ENCODE results near the gene RARA. TPM values are rescaled to one million over a fixed set of nuclear protein-coding genes. Genes with fewer than 3 reads are reported as not detected.
"Not testable (repeated sequence)": the region's sequence is repeated elsewhere in the genome, so short reads cannot be mapped to it uniquely, and the experiment has no call there.

Gene RARA
- total RNA-seq, 4 donors from 2014 or later = 26.2 to 53.5 (median 52.2) TPM

DNA sequence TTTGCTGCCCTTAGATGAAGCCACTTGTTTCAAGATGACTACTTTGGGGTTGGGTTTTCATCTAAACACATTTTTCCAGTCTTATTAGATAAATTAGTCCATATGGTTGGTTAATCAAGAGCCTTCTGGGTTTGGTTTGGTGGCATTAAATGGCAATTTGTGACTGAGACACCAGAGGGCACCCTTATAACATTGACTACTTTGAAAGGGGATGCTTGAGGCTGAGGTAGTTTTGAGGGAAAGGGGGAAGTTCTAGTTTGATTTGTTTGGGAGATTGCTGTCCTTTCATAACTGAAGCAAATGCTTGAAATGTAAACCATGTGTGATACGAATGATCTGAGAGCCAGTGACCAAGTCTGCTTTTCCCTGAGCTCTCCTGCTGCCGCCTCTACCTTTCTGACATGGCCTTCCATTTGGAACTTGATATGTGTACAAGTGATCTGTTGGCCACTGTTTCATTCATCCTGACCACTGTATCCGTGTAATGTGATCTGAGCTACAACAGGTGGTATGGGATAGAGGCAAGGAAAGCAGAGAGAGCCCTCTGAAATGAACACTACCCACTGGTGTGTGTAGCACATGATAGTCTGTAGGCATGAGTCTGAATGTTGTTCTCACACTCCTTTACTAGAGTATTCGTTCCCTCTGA is 5.8 kb upstream of the RARA start:
- TF ChIP-seq POLR2A (IDR thresholded peaks at IDR 0.05; ENCODE audit: low read depth) (no peak), EP300 (IDR thresholded peaks at IDR 0.05) (no peak)
- TF ChIP-seq, protein P1, sequence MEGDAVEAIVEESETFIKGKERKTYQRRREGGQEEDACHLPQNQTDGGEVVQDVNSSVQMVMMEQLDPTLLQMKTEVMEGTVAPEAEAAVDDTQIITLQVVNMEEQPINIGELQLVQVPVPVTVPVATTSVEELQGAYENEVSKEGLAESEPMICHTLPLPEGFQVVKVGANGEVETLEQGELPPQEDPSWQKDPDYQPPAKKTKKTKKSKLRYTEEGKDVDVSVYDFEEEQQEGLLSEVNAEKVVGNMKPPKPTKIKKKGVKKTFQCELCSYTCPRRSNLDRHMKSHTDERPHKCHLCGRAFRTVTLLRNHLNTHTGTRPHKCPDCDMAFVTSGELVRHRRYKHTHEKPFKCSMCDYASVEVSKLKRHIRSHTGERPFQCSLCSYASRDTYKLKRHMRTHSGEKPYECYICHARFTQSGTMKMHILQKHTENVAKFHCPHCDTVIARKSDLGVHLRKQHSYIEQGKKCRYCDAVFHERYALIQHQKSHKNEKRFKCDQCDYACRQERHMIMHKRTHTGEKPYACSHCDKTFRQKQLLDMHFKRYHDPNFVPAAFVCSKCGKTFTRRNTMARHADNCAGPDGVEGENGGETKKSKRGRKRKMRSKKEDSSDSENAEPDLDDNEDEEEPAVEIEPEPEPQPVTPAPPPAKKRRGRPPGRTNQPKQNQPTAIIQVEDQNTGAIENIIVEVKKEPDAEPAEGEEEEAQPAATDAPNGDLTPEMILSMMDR (IDR thresholded peaks at IDR 0.05) = peak; percentile 76 to 93 (median 77)
- Histone ChIP-seq H3K4me1 (peaks cover 51 to 68% (median 58%) of the 10 kb centered on the region in 4 donors), H3K27ac (replicated peaks in 1 of 4) (peak overlapping the region; percentile 1 to 48 (median 42)), H3K36me3 (no peaks in the 10 kb centered on the region), H3K9me3 (no peaks in the 10 kb centered on the region), H3K27me3 (no peaks in the 10 kb centered on the region), H3K4me3 (no peak overlapping the region)
- 32% methylated on average over 4 of the region's 4 CpGs for WGBS
- no peak for DNase-seq (ENCODE audit: extremely low spot score)
- intact Hi-C loops (cut with DNase I) = loop anchor here (1.0 to 10.0 kb wide), 3 partner anchors 52 to 234 kb away; partner anchors contain the start of gene TOP2A

DNA sequence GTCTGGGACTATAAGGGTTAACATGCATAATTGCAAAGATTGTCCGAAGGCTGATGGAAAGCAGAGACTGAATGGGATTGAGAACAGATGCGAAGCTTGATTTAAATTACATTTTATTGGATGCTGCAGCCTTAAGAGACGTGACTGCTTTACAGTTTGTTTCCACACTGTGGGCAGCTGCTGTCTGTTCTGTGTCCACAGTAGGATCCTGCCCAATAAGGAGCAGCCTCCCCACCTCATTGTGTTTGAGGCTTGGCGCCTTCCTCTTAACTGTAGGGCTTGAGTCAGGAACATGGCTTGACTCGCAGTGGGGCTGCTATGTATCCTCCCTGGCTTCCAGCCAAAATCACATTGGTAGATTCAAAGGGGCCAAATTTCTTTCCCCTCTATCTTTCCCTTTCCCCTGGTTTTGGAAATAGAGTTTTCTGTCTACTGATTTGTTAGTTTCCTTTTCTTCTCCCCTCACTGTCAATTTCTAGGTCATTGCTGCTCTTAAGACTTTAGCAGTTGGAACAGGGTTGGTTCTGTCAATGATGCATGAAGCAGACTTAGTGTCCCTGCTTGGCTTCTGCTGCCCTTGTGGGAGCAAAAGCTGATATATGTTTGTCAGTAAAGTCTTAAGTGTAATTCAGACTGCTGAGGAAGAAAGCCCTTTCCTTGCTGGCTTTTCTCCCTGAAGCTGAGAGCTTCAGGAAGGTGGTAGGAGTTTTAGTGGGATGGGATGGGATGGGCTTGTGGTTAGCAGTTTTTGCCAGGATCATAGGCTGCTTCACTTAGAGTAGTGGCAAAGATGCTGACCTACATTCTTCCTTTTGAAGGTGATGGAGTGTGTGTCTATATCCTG is 5.0 kb upstream of the RARA start:
- DNase-seq (ENCODE audit: extremely low spot score) = no peak
- no peaks in the 10 kb centered on the region for H3K27me3 ChIP-seq
- H3K36me3 ChIP-seq = no peaks in the 10 kb centered on the region
- intact Hi-C loops (cut with DNase I) = loop anchor here (1.0 to 10.0 kb wide), 3 partner anchors 51 to 233 kb away; partner anchors contain the start of gene TOP2A
- peaks cover 52 to 68% (median 59%) of the 10 kb centered on the region in 4 donors for H3K4me1 ChIP-seq
- no peaks in the 10 kb centered on the region for H3K9me3 ChIP-seq
- H3K27ac ChIP-seq (replicated peaks in 1 of 4) = peak overlapping the region; percentile 1 to 49 (median 42)
- WGBS = 20% methylated on average over 5 of the region's 5 CpGs
- TF ChIP-seq, protein P1 (IDR thresholded peaks at IDR 0.05) = no peak
- TF ChIP-seq EP300 (IDR thresholded peaks at IDR 0.05) (no peak), POLR2A (IDR thresholded peaks at IDR 0.05; ENCODE audit: low read depth) (no peak), POLR2AphosphoS5 (IDR thresholded peaks at IDR 0.05) (peak in 1 of 2 donors; percentile 25)
- H3K4me3 ChIP-seq = no peak overlapping the region

DNA sequence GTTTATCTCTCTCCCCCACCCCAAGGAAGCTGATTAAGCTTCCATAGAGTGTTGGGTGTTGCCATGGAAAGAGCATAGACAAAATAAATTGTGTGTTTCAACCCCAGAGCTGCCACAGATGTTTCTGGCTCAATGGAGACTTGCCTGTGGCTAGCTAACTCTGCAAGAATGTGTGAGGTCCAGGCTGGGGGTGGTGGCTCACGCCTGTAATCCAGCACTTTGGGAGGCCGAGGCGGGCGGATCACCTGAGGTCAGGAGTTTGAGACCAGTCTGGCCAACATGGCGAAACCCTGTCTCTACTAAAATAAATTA is 4.5 kb upstream of the RARA start:
- H3K36me3 ChIP-seq; DNase-seq (ENCODE audit: extremely low spot score); H3K9me3 ChIP-seq; H3K27me3 ChIP-seq; H3K4me3 ChIP-seq: not testable (repeated sequence)
- WGBS = 90% methylated on average over 5 of the region's 5 CpGs
- Histone ChIP-seq H3K4me1 (peaks cover 52 to 68% (median 59%) of the 10 kb centered on the region in 4 donors), H3K27ac (replicated peaks in 1 of 4) (peak overlapping the region; percentile 1 to 49 (median 42))
- intact Hi-C loops (cut with DNase I) = loop anchor here (5.0 to 10.0 kb wide), 2 partner anchors 110 to 233 kb away; partner anchors contain the start of gene TOP2A

DNA sequence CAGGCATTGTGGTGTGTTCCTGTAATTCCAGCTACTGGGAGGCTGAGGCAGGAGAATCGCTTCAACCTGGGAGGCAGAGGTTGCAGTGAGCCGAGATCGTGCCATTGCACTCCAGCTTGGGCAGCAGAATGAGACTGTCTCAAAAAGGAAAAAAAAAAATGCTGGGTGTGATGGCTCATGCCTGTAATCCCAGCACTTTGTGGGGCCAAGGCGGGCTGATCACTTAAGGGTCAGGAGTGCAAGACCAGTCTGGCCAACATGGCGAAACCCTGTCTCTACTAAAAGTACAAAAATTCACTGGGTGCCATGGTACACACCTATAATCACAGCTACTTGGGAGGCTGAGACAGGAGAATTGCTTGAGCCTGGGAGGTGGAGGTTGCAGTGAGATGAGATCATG is 4.1 kb upstream of the RARA start:
- WGBS = 88% methylated on average over 5 of the region's 5 CpGs
- intact Hi-C loops (cut with DNase I) = loop anchor here (5.0 to 10.0 kb wide), 2 partner anchors 110 to 232 kb away; partner anchors contain the start of gene TOP2A
- peak overlapping the region in 2 of 4 donors; percentile 42 to 43 for H3K27ac ChIP-seq (replicated peaks in 1 of 4)

DNA sequence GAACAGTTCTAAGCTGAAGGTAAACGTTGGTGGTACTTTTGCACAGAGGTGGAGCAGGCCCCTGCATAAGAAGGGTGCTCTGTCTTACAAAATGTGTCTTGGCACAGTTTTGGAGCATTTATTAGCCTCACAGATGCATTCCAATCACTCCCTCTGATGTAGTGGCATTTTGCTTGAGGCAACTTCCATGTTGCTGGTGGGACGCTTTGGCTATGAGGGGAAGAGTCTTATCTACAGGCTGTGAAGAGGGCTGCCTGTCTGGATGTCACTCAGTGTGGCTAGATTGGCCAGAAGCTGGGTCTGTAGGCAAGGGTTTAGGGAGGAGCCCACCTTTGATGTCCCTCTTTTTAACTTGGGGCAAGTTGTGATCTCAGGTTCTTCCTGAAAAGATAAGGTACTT is 2.6 kb upstream of the RARA start:
- no peak overlapping the region for H3K4me3 ChIP-seq
- WGBS = 68% methylated on average over 2 of the region's 2 CpGs
- no peaks in the 10 kb centered on the region for H3K36me3 ChIP-seq
- no peaks in the 10 kb centered on the region for H3K27me3 ChIP-seq
- peak overlapping the region in 3 of 4 donors; percentile 71 to 96 (median 95) for H3K27ac ChIP-seq (replicated peaks in 1 of 4)
- H3K9me3 ChIP-seq = no peaks in the 10 kb centered on the region
- H3K4me1 ChIP-seq = peaks cover 65 to 79% (median 73%) of the 10 kb centered on the region in 4 donors
- intact Hi-C loops (cut with DNase I) = loop anchor here (10.0 kb wide), 1 partner anchor 108 kb away; the partner anchor contains the start of gene TOP2A
- DNase-seq (ENCODE audit: extremely low spot score) = no peak
- no peak for TF ChIP-seq POLR2A (IDR thresholded peaks at IDR 0.05; ENCODE audit: low read depth)
- TF ChIP-seq EP300 (IDR thresholded peaks at IDR 0.05) = no peak
- TF ChIP-seq POLR2AphosphoS5 (IDR thresholded peaks at IDR 0.05) = no peak
- TF ChIP-seq, protein P1 (IDR thresholded peaks at IDR 0.05) = no peak

More for the DNA sequence above, 4.1 kb upstream of the RARA start:
- H3K36me3 ChIP-seq; H3K4me3 ChIP-seq; H3K27me3 ChIP-seq; H3K9me3 ChIP-seq; DNase-seq (ENCODE audit: extremely low spot score): not testable (repeated sequence)
- H3K4me1 ChIP-seq = peaks cover 52 to 68% (median 59%) of the 10 kb centered on the region in 4 donors
